Measurements from ENCODE around the gene DESI1.

- TF ChIP-seq CTCF (conservative IDR thresholded peaks at IDR 0.05; ENCODE audit: low read depth, low read length) (no peak), EZH2phosphoT487 (IDR thresholded peaks at IDR 0.05; ENCODE audit: borderline replicate concordance, low read length) (no peak), EZH2 (IDR thresholded peaks at IDR 0.05; ENCODE audit: low read length, unreplicated experiment) (no peak)
These were observed 12.5 kb downstream of the DESI1 start for GRCh38 chr22:41608386-41608785.
